GM20431 (cell line): ENCODE data around the gene AOPEP.

ENCODE experiments used
- in situ Hi-C: fragments of 300-500 bp; cut with MseI, MboI; formaldehyde crosslinking; loops from one replicate; pipeline ENCODE4 v1.15.0; 2020; ENCODE audit warnings: low sequenced_read_pairs; ENCODE audit not compliant: unreplicated experiment

AOPEP gene, protein sequence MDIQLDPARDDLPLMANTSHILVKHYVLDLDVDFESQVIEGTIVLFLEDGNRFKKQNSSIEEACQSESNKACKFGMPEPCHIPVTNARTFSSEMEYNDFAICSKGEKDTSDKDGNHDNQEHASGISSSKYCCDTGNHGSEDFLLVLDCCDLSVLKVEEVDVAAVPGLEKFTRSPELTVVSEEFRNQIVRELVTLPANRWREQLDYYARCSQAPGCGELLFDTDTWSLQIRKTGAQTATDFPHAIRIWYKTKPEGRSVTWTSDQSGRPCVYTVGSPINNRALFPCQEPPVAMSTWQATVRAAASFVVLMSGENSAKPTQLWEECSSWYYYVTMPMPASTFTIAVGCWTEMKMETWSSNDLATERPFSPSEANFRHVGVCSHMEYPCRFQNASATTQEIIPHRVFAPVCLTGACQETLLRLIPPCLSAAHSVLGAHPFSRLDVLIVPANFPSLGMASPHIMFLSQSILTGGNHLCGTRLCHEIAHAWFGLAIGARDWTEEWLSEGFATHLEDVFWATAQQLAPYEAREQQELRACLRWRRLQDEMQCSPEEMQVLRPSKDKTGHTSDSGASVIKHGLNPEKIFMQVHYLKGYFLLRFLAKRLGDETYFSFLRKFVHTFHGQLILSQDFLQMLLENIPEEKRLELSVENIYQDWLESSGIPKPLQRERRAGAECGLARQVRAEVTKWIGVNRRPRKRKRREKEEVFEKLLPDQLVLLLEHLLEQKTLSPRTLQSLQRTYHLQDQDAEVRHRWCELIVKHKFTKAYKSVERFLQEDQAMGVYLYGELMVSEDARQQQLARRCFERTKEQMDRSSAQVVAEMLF

DNA sequence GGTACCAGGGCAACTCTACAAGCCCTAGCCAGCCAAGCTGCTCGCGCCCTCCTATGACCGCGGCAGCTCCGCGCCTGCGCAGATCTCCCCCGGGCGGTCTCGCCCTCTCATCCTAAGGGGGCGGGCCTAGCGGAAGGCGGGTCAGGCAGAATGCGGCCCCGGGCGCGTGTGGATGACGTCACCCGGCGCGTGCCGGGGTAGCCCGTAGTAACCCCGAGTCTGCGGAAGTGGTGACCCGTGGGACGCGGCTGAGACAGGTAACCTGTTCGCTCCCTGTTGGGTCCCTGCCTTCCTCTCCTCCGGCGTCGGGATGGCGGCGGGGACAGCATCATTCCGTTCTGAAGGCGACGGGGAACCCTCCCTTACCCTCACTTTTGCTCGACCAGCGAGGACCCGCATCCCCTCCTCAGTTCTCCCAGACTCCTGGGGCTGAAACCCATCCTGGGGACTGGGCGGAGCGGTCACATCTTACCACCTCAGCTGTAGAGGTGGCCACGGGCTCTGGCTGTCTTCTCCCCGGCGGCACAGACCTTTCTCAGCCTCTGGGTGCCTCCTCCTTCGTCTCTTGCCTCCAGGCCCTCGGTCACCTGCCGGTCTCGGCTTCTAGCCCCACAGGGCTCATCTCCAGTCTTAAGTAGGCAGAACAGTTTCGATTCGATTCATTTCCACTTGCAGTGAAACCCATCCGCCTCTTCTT, at the start of gene AOPEP:
Gene AOPEP (plus strand): TSS at position 205 of the 697 bp plus-strand sequence. CDS start 33,085 bp downstream, outside the sequence.
- in situ Hi-C loops: no loop called here

DNA sequence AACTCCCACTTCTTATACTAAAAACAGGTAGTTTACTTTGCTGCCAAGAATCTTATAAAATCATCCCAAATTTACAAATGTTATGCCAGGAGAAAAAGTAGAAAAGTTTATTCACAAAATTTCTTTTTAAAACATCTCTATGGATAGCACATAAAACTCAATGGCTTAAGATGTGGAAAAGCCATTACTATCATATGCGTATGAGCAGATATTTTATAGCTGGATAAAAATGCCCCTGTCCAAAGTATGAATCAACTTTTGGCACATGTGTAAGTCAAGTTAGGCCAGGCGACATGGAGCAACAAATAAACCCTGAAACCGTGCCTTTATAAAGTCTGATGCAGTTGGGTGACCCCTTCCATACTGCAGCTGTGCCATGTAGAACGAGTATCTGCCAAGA, 48.6 kb upstream of the AOPEP start:
- in situ Hi-C loops: loop anchor here (25.0 kb wide), 1 partner anchor 459 kb away; no protein-coding TSS in a partner anchor

DNA sequence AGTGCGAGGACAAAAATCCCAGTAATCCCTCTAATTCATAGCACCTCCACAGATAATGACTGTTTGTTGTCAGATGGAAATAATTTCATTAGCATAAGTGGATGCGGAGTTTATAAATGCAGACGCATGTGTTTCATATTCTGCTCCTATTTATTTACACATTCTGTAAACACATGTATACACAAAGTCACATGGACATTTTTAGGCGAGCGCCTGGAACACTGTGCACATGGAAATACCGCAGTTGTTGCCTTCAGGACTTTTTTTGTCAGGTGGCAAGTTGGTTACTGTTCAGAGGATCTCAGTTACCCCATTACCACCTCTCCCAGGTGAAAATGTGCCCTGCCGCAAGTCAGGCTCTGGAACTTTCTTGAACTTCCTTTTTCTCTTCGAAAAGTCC, 46.9 kb upstream of the AOPEP start:
- in situ Hi-C loops: loop anchor here (25.0 kb wide), 1 partner anchor 458 kb away; no protein-coding TSS in a partner anchor

DNA sequence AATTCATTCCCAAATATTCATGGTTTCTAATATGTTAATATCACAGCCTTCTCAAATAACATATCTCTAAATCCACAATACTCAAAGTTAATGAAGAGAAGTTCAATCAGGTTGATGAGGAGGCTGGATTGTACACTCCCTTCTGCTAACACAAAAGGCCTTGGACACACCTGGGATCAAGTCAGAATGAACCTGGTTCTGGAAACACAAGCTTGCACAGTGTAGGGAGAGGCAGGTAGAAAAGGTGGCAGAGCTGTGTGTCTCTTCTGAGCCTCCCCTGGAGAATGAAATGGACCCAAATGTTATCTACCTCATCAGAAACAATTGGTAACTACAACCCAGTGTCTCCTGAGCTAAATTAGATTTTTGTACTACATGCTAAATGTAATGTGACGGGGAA, 46.5 kb upstream of the AOPEP start:
- in situ Hi-C loops: loop anchor here (25.0 kb wide), 1 partner anchor 457 kb away; no protein-coding TSS in a partner anchor

- in situ Hi-C loops: loop anchor here (25.0 kb wide), 1 partner anchor 457 kb away; no protein-coding TSS in a partner anchor
Measured at GRCh38 chr9:94680621-94681020, 45.9 kb upstream of the AOPEP start.

GRCh38 chr9:94681508-94681907, 45.0 kb upstream of the AOPEP start:
- in situ Hi-C loops: loop anchor here (25.0 kb wide), 1 partner anchor 456 kb away; no protein-coding TSS in a partner anchor

DNA sequence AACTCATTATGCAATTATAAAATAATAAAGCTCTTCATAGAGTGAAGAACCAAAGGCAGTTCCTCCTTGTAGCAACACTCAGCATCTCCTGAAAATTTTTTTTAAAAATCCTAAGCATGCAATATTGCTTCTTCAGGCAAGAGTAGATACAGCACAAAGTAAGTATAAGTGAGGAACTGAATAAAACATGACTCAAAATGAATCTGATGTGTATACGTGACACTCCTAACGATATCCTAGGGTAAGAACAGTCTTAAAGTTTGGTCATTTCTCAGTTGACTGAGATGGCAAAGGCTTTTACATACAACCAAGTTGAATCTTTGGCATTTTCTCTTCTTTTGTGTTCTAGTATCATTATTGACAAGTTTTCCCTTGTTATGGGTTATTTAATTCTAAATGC, 41.1 kb upstream of the AOPEP start:
- in situ Hi-C loops: loop anchor here (25.0 kb wide), 1 partner anchor 452 kb away; no protein-coding TSS in a partner anchor

GRCh38 chr9:94687451-94687850, 39.0 kb upstream of the AOPEP start:
- in situ Hi-C loops: loop anchor here (25.0 kb wide), 1 partner anchor 450 kb away; no protein-coding TSS in a partner anchor

- in situ Hi-C loops: loop anchor here (25.0 kb wide), 1 partner anchor 447 kb away; no protein-coding TSS in a partner anchor
Measured at GRCh38 chr9:94690344-94690743, 36.2 kb upstream of the AOPEP start.

- in situ Hi-C loops: loop anchor here (25.0 kb wide), 1 partner anchor 445 kb away; no protein-coding TSS in a partner anchor
Measured at GRCh38 chr9:94692601-94693000, 33.9 kb upstream of the AOPEP start.

DNA sequence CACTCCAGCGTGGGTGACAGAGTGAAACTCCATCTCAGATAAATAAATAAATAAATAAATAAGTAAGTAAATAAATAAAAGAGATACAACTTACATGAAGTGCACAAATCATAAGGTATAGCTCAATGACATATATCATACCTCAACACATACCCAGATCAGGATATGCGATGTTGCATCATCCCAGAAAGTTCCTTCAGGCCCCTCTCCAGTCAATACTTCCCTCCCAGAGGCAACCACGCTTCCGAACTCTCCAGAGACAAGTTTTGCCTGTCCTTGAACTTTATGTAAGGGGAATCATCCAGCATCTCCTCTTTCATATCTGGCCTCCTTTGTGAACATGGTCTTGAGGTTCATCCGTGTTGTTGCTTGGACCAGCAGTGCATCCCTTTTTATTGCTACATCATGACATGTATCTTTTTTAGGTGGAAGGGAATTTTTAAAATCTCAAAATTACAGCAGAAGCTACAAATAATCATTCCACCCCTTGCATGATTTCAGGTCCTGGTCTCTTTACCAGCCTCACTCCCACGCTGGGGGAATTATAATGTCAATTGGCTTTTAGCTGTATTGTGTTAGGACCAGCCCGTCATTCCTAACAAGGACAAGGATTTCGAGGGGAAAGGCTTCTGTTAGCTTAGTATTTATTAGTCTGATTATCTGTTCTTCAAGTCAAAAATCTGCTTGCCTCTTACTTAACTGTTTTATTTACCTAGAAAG, 32.9 kb upstream of the AOPEP start:
- in situ Hi-C loops: loop anchor here (25.0 kb wide), 1 partner anchor 444 kb away; no protein-coding TSS in a partner anchor

GRCh38 chr9:94696545-94696944, 30.0 kb upstream of the AOPEP start:
- in situ Hi-C loops: loop anchor here (25.0 kb wide), 1 partner anchor 441 kb away; no protein-coding TSS in a partner anchor

DNA sequence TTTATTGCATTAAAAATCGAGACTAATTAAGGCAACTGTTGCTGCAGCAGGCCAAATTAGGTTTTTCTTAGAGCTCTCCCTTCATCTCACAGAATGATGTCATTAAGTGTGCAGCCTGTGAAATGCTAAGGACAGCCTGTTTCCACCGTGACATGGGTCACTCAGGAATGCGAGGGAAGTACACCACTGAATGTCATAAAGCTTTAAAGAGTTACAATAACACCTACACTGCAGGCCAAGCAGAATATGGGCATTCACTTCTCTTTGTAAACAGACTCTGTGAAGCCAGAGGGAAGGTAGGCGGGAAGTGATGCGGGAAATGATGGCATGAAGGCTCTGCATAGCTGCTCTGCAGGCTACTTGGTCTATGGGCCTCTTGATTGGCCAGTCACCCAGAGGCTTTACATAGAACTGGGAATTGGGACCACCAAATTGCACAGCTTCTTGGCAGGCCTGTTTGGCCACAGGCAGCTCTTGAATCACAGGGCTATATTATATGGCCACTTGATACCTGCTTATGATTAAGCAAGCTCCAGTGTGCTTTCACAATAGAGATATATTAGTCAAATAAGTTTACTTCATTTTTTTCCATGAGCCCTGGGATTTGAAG, 28.4 kb upstream of the AOPEP start:
- in situ Hi-C loops: loop anchor here (25.0 kb wide), 1 partner anchor 439 kb away; no protein-coding TSS in a partner anchor

DNA sequence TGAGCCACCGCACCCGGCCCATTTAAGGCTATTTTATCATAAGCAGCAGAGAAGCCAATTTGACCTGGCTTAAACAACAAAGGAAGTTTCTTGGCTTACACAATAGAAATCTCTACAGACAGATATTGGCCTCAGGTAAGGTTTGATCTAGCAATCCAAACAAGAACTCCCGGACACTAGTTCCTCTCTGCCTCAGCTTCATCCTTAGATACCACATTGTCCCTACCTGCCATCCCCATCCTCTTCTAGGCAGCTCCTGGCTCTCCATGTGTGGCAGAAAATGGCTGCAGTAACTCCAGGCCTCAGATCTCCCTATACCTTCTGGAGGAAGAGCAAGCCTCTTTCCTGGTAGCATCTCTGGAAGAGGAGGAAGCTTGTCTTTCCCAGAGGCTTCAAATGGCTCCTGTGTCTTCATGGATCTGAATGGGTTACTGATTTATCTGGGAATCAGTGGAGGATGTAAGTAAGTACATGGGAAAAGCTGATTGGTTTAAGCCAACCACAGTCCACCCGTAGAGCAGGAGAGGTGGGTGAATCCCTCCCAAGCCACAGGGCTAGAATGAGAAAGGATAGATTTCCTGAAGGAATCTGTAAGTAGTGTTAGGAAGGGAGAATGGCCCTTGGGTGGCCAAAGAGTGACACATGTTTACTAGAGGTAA, 26.7 kb upstream of the AOPEP start:
- in situ Hi-C loops: loop anchor here (25.0 kb wide), 1 partner anchor 437 kb away; no protein-coding TSS in a partner anchor

GRCh38 chr9:94700445-94700844, 26.1 kb upstream of the AOPEP start:
- in situ Hi-C loops: no loop called here

DNA sequence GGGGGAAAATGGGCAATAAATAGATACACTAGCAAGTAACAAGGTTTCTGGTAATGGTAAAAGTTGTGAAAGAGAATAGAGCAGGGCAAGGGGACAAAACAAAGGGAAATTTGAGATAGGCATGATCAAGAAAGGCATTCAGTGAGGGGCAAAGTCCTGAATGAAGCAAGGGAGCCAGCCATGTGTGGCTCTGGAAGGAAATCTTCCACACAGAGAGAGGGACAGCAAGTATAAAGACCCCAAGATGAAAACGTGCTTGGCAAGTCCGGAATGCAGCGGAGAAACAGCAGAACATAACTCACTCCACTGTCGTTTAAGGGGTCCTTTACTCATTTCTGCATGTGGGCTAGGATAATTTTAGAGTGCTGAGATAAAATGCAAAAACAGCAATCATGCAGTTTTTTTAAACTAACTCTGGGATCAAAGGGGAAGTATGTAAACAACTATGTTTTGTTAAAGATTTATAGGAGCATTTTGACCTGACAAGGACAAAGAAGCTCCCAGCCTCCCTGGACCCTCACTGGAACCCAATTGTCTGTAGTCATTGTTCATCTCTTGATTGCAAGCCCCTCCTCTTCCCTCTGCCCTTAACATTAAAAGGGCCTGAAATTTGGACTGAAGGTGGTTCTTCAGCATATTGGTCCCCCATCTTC, 22.9 kb upstream of the AOPEP start:
- in situ Hi-C loops: no loop called here

GRCh38 chr9:94705162-94705702, 21.3 kb upstream of the AOPEP start:
- in situ Hi-C loops: no loop called here
